ENCODE results near the gene TFAP2E.

The TFAP2E gene

GRCh38 chr1:35557611-35558373 is 15.3 kb upstream of the TFAP2E start, which contains the start of gene NCDN:
TSS of gene NCDN (plus strand) at chr1:35557799. CDS start at chr1:35558191, 392 bp downstream.
- peak; percentile 98 for DNase-seq

DNA sequence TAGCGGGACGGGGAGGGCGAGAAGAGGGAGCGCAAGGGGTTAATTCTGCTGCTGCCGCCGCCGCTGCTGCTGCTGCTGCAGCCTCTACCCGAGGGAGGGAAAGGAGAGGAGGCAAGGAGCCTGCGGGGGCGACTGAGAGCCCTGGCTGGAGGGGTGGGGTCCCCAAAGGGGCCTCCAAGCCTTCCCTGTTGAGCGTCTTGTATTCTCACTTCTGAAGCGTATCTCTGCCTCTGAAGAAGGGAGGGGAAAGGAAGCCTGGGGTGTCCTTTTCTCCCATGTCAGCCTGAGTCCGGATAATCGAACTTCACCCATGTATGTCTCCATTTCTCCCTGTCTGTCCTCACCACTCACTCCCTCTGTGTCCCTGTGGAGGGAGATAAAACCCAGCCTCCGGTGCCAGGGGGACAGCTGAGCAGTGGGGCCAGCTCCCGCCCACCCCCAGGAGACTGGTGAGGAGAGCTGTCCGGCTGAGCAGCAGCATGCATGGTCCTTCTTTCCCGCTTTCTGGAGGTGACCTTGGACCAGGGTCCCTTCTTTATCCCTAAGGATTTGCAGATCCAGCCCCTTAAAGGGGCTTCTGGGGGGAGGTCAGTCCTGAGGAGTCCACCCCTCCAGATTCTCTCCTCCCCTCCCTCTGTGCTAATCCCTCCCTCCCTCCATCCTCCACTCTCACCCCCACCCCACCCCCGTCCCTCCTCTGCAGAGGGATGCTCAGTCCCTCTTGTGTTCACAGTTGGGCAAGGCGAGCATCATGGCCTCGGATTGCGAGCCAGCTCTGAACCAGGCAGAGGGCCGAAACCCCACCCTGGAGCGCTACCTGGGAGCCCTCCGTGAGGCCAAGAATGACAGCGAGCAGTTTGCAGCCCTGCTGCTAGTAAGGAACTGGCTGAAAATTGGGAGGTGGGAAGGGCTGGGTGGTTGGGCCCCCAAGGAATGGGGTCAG is 14.5 kb upstream of the TFAP2E start:
- no peak for DNase-seq

DNA sequence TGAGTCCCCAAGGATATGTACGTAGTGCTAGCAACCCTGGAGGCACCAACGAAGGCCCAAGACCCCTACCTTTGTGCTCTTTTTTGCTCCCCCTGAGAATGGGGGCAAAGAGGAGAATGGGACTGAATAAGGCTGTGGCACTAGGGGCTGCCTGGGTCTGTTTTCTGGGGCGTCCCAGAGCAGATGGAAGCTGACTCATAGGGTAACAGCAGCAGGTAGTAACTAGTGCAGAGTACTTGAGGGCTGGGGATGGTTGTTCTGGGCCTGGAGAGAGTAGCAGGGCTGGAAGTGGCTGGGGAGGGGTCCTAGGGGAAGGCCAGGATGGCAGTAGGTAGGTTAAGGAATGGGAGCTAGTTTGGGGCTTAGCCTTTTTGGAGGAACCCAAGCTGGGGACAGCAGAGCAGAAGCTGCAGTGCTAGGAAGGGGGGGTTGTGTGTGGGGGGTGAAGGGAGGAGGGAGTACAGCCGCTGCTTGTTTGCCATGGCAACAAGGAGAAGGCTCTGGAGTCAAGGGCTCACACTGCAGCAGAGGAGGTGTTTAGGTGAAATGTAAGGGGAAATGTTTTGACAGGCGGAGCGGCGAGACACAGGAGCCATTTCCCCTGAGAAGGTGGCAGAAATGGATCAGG is 13.7 kb upstream of the TFAP2E start:
- no peak for DNase-seq

DNA sequence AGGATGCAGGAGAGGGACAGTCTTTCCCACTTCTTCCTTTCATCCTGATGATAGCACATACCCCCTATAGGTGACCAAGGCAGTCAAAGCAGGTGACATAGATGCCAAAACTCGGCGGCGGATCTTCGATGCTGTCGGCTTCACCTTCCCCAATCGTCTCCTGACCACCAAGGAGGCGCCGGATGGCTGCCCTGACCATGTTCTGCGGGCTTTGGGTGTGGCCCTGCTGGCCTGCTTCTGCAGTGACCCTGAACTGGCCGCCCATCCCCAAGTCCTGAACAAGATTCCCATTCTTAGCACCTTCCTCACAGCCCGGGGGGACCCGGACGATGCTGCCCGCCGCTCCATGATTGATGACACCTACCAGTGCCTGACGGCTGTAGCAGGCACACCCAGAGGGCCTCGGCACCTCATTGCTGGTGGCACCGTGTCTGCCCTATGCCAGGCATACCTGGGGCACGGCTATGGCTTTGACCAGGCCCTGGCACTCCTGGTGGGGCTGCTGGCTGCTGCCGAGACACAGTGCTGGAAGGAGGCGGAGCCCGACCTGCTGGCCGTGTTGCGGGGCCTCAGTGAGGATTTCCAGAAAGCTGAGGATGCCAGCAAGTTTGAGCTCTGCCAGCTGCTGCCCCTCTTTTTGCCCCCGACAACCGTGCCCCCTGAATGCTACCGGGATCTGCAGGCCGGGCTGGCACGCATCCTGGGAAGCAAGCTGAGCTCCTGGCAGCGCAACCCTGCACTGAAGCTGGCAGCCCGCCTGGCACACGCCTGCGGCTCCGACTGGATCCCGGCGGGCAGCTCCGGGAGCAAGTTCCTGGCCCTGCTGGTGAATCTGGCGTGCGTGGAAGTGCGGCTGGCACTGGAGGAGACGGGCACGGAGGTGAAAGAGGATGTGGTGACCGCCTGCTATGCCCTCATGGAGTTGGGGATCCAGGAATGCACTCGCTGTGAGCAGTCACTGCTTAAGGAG is 12.6 kb upstream of the TFAP2E start:
- no peak for DNase-seq

DNA sequence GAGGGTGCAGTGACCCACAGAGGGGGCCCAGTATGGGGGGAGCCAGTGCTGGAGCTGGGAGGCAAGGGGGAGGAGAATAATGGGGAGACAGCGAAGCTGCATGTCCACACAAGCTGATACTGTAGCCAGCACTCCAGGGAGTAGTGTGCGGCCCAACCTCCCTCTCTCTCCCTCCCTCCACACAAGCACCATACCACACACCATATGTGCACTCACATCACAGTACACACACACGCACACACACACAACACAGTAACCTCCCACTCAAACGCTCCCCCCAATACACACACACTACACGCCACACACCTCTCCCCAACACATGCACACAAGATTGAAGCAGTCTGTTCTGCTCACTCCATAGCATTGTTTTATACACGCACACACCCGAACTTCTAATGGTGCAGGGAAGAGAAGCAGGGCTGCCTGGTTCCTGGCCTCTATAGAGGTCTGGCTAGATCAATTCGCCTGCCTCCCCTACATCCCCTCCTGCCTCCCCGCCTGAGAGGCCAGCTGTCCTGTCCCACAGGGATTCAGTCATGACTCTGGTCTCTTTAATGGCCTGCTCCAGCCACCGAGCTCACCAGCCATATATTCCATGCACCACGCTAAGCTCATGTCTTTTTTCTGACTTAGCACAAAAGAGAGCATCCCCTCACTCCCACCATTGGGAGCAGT is 11.7 kb upstream of the TFAP2E start:
- no peak for DNase-seq

DNA sequence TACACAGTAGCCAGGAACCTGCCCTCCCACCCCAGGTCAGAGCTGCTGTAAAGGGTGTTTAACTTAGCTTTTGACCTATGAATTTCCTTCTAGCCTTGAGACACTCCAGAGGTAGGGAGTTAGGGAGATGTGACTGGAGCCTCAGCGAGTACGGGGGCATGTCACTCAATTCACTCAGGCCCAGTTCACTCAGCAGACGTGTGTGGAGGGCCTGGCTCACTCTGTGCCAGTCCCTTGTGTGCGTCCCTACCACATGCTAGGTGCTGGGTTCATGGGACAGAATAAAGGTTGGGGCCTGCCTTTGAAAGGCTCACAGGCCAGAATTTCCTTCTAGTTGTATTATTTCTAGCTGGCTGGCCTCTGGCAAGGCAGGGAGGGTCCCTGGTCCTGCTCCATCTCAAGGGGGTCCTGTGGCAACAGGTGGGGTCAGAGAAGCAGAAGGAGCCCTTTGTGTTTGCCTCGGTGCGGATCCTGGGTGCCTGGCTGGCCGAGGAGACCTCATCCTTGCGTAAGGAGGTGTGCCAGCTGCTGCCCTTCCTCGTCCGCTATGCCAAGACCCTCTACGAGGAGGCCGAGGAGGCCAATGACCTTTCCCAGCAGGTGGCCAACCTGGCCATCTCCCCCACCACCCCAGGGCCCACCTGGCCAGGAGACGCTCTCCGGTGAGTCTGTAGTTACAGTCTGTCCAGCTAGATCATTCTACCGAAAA is 11.0 kb upstream of the TFAP2E start:
- no peak for DNase-seq

GRCh38 chr1:35563166-35563565 is 9.9 kb upstream of the TFAP2E start:
- DNase-seq, result no peak

DNA sequence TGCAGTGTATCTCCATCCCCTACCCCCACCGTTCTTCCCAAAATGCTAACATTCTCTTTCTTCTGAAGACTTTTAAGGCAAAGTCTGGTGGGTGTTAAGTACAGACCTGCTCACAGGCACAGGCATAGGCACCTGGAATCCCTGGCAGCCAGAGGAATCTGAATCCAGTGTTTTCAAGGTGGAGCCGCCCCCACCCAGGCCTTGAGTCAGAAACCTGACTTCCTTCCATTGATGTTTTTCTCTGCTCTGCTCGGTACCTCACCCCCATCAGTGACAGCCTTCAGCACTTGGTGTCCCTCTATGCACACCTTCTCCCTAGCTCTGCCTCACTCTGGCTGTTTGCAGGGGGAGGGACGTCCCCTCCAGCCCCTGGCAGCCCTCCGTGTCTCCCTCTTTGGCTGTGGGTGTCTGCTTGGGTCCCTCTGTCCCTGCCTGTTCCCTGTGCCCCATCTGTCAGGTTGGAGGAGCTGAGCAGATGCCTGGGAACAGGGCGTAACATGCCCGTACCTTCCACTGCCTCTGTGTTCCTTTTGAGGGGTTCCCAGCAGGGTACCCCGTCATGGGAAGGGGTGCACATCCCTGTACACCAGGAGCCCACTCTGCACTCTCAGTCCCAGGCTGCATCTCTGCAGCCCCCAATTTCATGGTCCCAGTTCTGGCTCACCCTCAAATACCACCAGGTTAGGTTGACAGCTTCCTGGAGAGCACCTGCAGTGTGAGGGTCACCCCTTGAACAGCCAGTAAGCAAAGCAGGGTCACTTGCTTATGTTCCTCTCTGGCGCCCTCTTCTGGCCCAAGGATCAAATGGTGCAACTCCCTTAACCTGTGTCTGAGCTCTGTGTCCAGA is 8.9 kb upstream of the TFAP2E start:
- DNase-seq, result peak; percentile 66

- DNase-seq, result no peak
Measured at GRCh38 chr1:35564884-35565741, 8.0 kb upstream of the TFAP2E start.

GRCh38 chr1:35565742-35566133 is 7.4 kb upstream of the TFAP2E start:
- no peak for DNase-seq

DNA sequence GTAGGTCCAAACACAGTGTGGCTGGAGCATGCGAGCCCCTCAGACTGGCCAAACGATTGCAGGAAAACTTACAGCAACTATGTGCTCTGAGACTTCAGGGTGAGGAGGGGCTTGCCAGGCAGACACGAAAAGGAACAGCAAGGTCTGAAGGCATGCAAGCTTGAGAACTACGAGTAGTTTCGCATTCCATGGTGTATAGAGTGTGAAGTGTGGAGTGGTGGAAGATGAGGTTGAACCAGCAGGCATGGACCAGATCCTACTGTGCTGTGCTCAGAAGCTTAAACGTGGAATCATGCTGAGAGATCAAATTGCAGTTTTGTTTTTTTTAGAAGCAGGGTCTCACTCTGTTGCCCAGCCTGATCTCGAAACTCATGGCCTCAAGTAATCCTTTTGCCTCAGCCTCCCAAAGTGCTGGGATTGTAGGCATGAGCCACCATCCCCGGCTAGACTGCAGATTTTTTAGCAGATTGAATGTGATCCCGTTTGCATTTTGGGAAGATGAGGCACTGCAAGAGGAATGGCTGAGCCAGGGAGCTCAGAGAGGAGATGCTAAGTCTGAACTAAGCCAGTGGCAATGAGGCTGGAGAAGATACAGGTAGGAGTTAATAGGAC is 5.1 kb upstream of the TFAP2E start:
- DNase-seq, result no peak

GRCh38 chr1:35568975-35569395 is 4.1 kb upstream of the TFAP2E start:
- DNase-seq, result peak; percentile 50

DNA sequence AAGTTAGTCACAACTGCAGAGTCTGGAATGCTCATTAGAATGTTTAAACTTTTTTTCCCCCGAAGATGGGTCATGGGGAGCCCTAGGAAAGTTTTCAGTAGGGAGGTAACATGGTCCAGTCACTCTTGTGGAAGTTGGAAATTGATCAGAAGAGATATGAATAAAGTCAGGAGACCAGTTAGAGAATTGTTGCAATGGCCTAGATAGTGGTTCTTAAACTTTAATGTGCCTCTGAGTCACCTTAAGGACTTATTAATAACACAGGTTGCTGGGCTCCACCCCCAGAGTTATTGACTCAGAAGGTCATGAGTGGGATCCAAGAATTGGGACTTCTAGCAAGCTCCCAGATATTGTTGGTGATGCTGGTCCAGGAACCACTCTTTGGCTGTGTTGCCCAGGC is 3.2 kb upstream of the TFAP2E start:
- no peak for DNase-seq

GRCh38 chr1:35570589-35571137 is 2.5 kb upstream of the TFAP2E start:
- DNase-seq, result no peak

- DNase-seq, result no peak
Measured at GRCh38 chr1:35571263-35571662, 1.9 kb upstream of the TFAP2E start.

GRCh38 chr1:35572296-35572695 is 818 bp upstream of the TFAP2E start:
- no peak for DNase-seq

GRCh38 chr1:35574125-35574654 is 1.1 kb downstream of the TFAP2E start:
- DNase-seq, result no peak

All from inflammatory macrophage treated with lipopolysaccharide for 4 hours (primary cell).